ENCODE measurements around the gene WDR46. TPM values are rescaled to one million over a fixed set of nuclear protein-coding genes. Genes with fewer than 3 reads are reported as not detected.
A peak's percentile ranks its signal among the peaks of the same experiment; 100 is the strongest.

The WDR46 gene, protein sequence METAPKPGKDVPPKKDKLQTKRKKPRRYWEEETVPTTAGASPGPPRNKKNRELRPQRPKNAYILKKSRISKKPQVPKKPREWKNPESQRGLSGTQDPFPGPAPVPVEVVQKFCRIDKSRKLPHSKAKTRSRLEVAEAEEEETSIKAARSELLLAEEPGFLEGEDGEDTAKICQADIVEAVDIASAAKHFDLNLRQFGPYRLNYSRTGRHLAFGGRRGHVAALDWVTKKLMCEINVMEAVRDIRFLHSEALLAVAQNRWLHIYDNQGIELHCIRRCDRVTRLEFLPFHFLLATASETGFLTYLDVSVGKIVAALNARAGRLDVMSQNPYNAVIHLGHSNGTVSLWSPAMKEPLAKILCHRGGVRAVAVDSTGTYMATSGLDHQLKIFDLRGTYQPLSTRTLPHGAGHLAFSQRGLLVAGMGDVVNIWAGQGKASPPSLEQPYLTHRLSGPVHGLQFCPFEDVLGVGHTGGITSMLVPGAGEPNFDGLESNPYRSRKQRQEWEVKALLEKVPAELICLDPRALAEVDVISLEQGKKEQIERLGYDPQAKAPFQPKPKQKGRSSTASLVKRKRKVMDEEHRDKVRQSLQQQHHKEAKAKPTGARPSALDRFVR
- total RNA-seq (2022) (53.1 and 57.0 TPM in 2 replicates), Bru-seq, nascent RNA (percentile 65 among the genes with signal in this experiment), BruChase-seq, experiment 1, labeled RNA remaining after a 6-hour chase (percentile 80 among the genes with signal in this experiment), BruChase-seq, experiment 2, labeled RNA remaining after a 2-hour chase (percentile 63 among the genes with signal in this experiment)
- long read RNA-seq, transcript WDR46-231 (15 exons, 2,358 nt) = major isoform, 131 of 165 reads
- long read RNA-seq, partial matches to known transcripts = 15 of 165 reads
- long read RNA-seq, other reads (novel, unspliced or antisense) = 19 of 165 reads

DNA sequence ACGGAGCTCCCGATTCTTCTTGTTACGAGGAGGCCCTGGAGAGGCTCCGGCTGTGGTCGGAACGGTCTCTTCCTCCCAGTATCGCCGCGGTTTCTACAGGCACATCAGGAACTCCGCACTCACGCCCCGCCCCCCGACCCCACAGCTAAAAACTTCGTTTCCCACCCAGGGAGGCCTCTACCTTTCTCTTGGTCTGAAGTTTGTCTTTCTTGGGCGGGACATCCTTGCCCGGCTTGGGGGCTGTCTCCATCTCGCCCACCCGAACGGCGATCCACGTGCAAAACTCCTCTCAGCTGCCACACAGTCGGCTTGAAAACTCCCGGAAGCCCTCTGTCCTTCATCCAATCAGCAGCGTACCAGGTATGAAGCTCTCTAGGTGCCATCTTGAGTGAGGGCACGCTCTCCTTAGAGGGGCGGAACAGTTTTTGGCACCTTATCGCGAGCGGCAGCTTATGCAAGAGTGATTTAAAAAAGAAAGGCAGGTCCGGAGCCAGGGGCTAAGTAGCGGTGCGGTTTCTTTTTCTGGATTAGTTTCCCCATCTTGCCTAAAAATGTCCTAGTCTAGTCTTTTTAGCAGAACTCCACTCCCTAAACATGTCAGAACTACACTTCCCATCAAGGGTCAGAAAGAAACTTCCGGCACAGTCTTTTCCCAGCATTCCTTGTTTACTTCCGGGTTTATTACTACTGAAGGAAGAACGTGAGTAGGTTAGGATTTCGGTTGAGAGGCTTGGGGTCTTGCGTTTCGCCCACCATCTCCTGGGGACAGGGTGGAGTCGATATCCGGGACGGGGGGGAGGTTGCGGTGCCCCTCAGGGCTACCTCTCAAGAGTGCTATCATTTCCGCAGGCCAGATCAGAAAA lies at the start of gene WDR46, which contains the start of gene PFDN6:
Gene WDR46, minus strand, starts transcription at position 319 of the 863 bp plus-strand sequence. Its CDS starts 69 bp downstream, at position 250.
Gene PFDN6, plus strand, starts transcription at position 681 of the 863 bp plus-strand sequence. CDS start 256 bp downstream, outside the sequence.
- BruUV-seq (replicated peaks) = no TSS peak
- no peaks in the 10 kb centered on the region for H3K27me3 Mint-ChIP-seq (ENCODE audit: insufficient read depth, unreplicated experiment)
- intact Hi-C loops (cut with micrococcal nuclease) = no loop called here
- H3K9me3 Mint-ChIP-seq (ENCODE audit: unreplicated experiment) = no peaks in the 10 kb centered on the region
- peaks cover 24% of the 10 kb centered on the region for H3K4me1 Mint-ChIP-seq (ENCODE audit: insufficient read depth, unreplicated experiment)
- peak within 1 kb of the TSS; percentile 88 for H3K4me3 Mint-ChIP-seq (ENCODE audit: unreplicated experiment)
- POLR2A ChIA-PET = interaction anchor here (0.6 to 7.1 kb wide), 23 partner anchors 10 to 1559 kb away, joined by 3 to 148 read pairs (median 6); partner anchors contain the start of genes B3GALT4, BRD2, RGL2 and RPS18
- peaks cover 66% of the 10 kb centered on the region for H3K36me3 Mint-ChIP-seq (ENCODE audit: insufficient read depth, unreplicated experiment)
- peak within 1 kb of the TSS; percentile 89 for H3K27ac Mint-ChIP-seq (ENCODE audit: low read depth, unreplicated experiment)
- DNase-seq (ENCODE audit: unreplicated experiment) = peak; percentile 93
- CTCF ChIA-PET = interaction anchor here (0.6 to 2.3 kb wide), 5 partner anchors 10 to 131 kb away, joined by 4 to 18 read pairs (median 5); partner anchors contain the start of gene B3GALT4
- TF ChIP-seq, protein P1, sequence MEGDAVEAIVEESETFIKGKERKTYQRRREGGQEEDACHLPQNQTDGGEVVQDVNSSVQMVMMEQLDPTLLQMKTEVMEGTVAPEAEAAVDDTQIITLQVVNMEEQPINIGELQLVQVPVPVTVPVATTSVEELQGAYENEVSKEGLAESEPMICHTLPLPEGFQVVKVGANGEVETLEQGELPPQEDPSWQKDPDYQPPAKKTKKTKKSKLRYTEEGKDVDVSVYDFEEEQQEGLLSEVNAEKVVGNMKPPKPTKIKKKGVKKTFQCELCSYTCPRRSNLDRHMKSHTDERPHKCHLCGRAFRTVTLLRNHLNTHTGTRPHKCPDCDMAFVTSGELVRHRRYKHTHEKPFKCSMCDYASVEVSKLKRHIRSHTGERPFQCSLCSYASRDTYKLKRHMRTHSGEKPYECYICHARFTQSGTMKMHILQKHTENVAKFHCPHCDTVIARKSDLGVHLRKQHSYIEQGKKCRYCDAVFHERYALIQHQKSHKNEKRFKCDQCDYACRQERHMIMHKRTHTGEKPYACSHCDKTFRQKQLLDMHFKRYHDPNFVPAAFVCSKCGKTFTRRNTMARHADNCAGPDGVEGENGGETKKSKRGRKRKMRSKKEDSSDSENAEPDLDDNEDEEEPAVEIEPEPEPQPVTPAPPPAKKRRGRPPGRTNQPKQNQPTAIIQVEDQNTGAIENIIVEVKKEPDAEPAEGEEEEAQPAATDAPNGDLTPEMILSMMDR (IDR thresholded peaks at IDR 0.05; ENCODE audit: unreplicated experiment) = no peak

DNA sequence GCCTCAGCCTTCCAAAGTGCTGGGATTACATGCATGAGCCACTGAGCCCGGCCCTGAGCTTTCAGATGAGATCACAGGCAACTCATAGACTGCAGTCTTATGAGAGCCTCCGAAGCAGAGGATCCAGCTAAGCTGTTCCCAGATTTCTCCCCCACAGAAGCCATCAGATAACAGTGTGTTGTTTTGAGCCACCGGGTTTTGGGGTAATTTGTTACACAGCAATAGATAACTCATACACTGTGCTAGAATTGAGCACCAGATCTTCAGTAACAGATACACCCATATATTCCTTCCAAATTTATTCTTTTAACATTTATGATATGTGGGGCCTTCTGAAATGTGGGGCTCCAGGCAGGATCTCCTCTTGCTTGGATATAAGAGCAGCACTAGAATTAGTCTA lies 47.5 kb upstream of the WDR46 start:
- ChIA-PET POLR2A (no interaction called here), CTCF (interaction anchor here (0.9 to 1.5 kb wide), 3 partner anchors 9 to 38 kb away, joined by 3 to 9 read pairs (median 4); no protein-coding TSS in a partner anchor)
- no peak for DNase-seq (ENCODE audit: unreplicated experiment)
- intact Hi-C loops (cut with micrococcal nuclease) = no loop called here
- Mint-ChIP-seq H3K27me3 (ENCODE audit: insufficient read depth, unreplicated experiment) (no peaks in the 10 kb centered on the region), H3K4me3 (ENCODE audit: unreplicated experiment) (no peak overlapping the region), H3K27ac (ENCODE audit: low read depth, unreplicated experiment) (no peak overlapping the region), H3K9me3 (ENCODE audit: unreplicated experiment) (no peaks in the 10 kb centered on the region), H3K36me3 (ENCODE audit: insufficient read depth, unreplicated experiment) (no peaks in the 10 kb centered on the region), H3K4me1 (ENCODE audit: insufficient read depth, unreplicated experiment) (no peaks in the 10 kb centered on the region)
- no TSS peak for BruUV-seq (replicated peaks)
- TF ChIP-seq, protein P1 (IDR thresholded peaks at IDR 0.05; ENCODE audit: unreplicated experiment) = no peak

DNA sequence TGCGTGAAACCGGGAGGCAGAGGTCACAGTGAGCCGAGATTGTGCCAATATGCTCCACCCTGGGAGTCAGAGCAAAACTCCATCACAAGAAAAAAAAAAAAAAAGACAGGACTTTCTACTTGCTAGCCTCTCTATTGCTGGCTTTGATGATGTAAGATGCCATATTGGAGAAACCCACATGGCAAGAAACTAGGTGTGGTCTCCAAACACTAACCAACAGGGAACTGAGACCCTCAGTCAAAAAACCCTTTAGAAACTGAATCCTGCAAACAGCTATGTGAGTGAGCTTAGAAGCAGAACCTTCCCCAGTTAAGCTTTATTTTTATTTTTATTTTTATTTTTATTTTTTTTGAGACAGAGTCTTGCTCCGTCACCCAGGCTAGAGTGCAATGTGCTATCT lies 46.9 kb upstream of the WDR46 start:
- no peaks in the 10 kb centered on the region for H3K9me3 Mint-ChIP-seq (ENCODE audit: unreplicated experiment)
- BruUV-seq (replicated peaks) = no TSS peak
- no peak overlapping the region for H3K27ac Mint-ChIP-seq (ENCODE audit: low read depth, unreplicated experiment)
- H3K36me3 Mint-ChIP-seq (ENCODE audit: insufficient read depth, unreplicated experiment) = no peaks in the 10 kb centered on the region
- no peaks in the 10 kb centered on the region for H3K27me3 Mint-ChIP-seq (ENCODE audit: insufficient read depth, unreplicated experiment)
- no peak overlapping the region for H3K4me3 Mint-ChIP-seq (ENCODE audit: unreplicated experiment)
- no peaks in the 10 kb centered on the region for H3K4me1 Mint-ChIP-seq (ENCODE audit: insufficient read depth, unreplicated experiment)
- DNase-seq (ENCODE audit: unreplicated experiment) = no peak
- ChIA-PET CTCF (interaction anchor here (0.7 to 1.5 kb wide), 3 partner anchors 9 to 39 kb away, joined by 3 to 9 read pairs (median 4); no protein-coding TSS in a partner anchor), POLR2A (no interaction called here)
- intact Hi-C loops (cut with micrococcal nuclease) = no loop called here
- TF ChIP-seq, protein P1 (IDR thresholded peaks at IDR 0.05; ENCODE audit: unreplicated experiment) = no peak
